ENCODE results near the gene BNIP5.

BNIP5 gene

GRCh38 chr6:36269834-36270705 is 66.6 kb downstream of the BNIP5 start, which contains the start of gene PNPLA1:
Gene PNPLA1, plus strand, starts transcription at chr6:36270060. Its CDS starts 400 bp downstream, at chr6:36270460.
- no peak for DNase-seq (ENCODE audit: low read depth in 2 of 2, low spot score in 1 of 2)

- DNase-seq (ENCODE audit: low read depth in 2 of 2, low spot score in 1 of 2): no peak
Measured at GRCh38 chr6:36268478-36269275, 68.0 kb downstream of the BNIP5 start.

DNA sequence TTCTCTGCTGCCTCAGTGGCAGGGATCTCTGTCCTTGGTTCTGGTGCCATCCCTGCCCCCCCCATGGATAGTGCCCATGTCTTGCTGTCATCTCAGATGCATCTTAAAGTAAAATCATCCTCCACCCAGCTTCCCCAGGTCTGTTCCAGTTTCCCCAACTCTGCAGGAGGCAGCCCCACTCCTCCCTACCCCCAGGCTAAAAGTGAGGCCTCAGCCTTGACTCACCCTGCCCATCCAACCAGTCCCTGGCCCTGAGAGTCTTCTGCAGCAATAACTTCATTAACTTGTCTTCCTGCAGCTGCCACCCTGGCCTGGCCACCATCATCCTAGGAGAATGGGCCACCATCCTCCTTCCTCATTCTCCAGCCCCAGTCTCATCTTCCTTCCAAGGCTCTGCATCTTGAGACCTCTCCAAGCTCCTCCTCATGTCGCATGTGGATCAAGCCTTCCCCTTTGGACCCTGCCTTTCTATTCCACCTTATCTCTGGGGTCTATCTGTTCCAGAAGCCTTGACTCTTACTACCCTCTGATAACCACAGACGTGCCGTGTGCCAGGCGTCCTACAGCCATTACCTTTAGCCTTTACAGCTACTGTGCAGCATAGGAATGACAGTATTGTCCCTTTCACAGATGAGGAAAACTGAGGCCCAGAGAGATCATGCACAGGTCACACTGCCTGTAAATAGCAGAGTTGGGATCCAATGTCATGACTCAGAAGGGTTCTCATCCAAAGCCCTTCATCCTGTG is 68.8 kb downstream of the BNIP5 start:
- no peak for DNase-seq (ENCODE audit: low read depth in 2 of 2, low spot score in 1 of 2)

- no peak for DNase-seq (ENCODE audit: low read depth in 2 of 2, low spot score in 1 of 2)
Measured at GRCh38 chr6:36266913-36267644, 69.6 kb downstream of the BNIP5 start.
